Measurements from ENCODE around the gene PDGFRB.

PDGFRB gene

GRCh38 chr5:150181766-150182545, 26.3 kb upstream of the PDGFRB start:
- DNase-seq (ENCODE audit: low spot score) = no peak

GRCh38 chr5:150181027-150181426, 25.4 kb upstream of the PDGFRB start:
- no peak for DNase-seq (ENCODE audit: low spot score)

GRCh38 chr5:150180241-150181026, 24.8 kb upstream of the PDGFRB start:
- peak; percentile 77 for DNase-seq (ENCODE audit: low spot score)

- DNase-seq (ENCODE audit: low spot score) = no peak
These were observed 23.5 kb upstream of the PDGFRB start for GRCh38 chr5:150179019-150179620.

GRCh38 chr5:150178262-150178661, 22.6 kb upstream of the PDGFRB start:
- DNase-seq (ENCODE audit: low spot score) = no peak

GRCh38 chr5:150177721-150178120, 22.1 kb upstream of the PDGFRB start:
- no peak for DNase-seq (ENCODE audit: low spot score)

GRCh38 chr5:150176745-150177477, 21.3 kb upstream of the PDGFRB start:
- no peak for DNase-seq (ENCODE audit: low spot score)

GRCh38 chr5:150175536-150175935, 19.9 kb upstream of the PDGFRB start:
- DNase-seq (ENCODE audit: low spot score) = no peak

- no peak for DNase-seq (ENCODE audit: low spot score)
These were observed 19.4 kb upstream of the PDGFRB start for GRCh38 chr5:150175076-150175475.

GRCh38 chr5:150174285-150174684, 18.6 kb upstream of the PDGFRB start:
- no peak for DNase-seq (ENCODE audit: low spot score)

- no peak for DNase-seq (ENCODE audit: low spot score)
These were observed 17.5 kb upstream of the PDGFRB start for GRCh38 chr5:150173161-150173560.

GRCh38 chr5:150172556-150172955, 16.9 kb upstream of the PDGFRB start:
- no peak for DNase-seq (ENCODE audit: low spot score)

- DNase-seq (ENCODE audit: low spot score) = no peak
These were observed 16.5 kb upstream of the PDGFRB start for GRCh38 chr5:150172145-150172544.

- no peak for DNase-seq (ENCODE audit: low spot score)
These were observed 13.2 kb upstream of the PDGFRB start for GRCh38 chr5:150168864-150169263.

- no peak for DNase-seq (ENCODE audit: low spot score)
These were observed 12.3 kb upstream of the PDGFRB start for GRCh38 chr5:150167908-150168307.

GRCh38 chr5:150167512-150167850, 11.8 kb upstream of the PDGFRB start:
- DNase-seq (ENCODE audit: low spot score) = no peak

GRCh38 chr5:150166650-150167511, 11.2 kb upstream of the PDGFRB start, which contains the start of gene CDX1:
TSS of gene CDX1 (plus strand) at chr5:150166778. CDS start at chr5:150166877, 99 bp downstream.
- no peak for DNase-seq (ENCODE audit: low spot score)

- DNase-seq (ENCODE audit: low spot score) = no peak
These were observed 10.5 kb upstream of the PDGFRB start for GRCh38 chr5:150166037-150166649.

- DNase-seq (ENCODE audit: low spot score) = no peak
These were observed 8.8 kb upstream of the PDGFRB start for GRCh38 chr5:150164211-150164980.

- DNase-seq (ENCODE audit: low spot score) = no peak
These were observed 8.0 kb upstream of the PDGFRB start for GRCh38 chr5:150163547-150164059.

Data from putamen (tissue), 1 donor.